Renal cortical epithelial cell (primary cell): ENCODE measurements around the gene BMPR1A. TPM values are rescaled to one million over a fixed set of nuclear protein-coding genes. Genes with fewer than 3 reads are reported as not detected.

ENCODE experiments used
- DNase-seq: peaks from one replicate; pipeline ENCODE4 v3.0.0-alpha.2; 2011; ENCODE audit warnings: low read depth
- total RNA-seq: library from RNA; depleted of rRNA; stranded (reverse); fragments of >200 nt; gene quantifications from 2 replicates; pipeline ENCODE4 v1.2.3, GENCODE V29; 2014

BMPR1A gene
- total RNA-seq, 1 donor from 2014 or later: 92.9 TPM

DNA sequence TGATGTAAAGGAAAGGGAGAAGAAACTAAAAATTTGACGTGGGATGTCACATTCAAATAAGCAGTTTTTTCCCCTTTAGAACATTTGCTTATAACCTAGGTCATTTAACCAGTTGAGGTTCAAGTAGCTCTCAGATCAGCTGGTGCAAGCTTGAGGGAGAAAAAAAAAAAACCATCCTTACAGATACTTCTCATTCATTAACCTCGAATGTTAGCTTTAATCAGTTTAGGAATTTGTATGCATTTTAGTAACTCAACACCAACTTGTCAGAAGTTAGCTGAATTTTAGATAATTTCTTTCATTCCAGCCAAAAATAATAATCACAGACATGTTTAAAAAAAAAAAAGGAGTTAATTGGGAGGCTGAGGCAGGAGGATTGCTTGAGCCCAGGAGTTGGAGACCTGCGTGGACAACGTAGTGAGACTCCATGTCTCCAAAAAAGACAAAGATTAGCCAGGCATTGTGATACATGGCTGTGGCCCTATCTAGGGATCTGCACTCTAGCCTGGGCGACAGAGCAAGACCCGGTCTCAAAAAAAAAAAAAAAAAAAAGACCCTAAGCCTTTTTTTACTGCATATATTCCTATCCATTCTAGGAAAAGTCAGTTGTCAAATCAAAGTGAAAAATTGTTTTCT lies 46.2 kb downstream of the BMPR1A start:
- no peak for DNase-seq

DNA sequence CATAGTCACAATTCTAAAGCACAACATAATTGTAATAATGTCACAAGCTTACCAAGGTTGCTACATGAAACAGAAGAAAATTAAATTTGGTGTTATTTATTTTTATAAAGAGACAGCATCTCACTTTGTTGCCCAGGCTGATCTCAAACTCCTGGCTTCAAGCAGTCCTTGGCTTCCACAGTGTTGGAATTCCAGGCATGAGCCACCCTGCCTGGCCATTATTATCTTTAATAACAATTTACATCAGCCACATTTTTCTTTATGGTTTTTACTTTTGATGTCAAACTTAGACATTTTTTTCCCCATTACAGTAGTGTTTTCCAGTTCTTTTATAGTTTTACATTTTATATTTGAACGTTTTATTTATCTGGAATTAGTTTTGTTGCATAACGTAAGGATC lies 46.7 kb downstream of the BMPR1A start:
- no peak for DNase-seq

DNA sequence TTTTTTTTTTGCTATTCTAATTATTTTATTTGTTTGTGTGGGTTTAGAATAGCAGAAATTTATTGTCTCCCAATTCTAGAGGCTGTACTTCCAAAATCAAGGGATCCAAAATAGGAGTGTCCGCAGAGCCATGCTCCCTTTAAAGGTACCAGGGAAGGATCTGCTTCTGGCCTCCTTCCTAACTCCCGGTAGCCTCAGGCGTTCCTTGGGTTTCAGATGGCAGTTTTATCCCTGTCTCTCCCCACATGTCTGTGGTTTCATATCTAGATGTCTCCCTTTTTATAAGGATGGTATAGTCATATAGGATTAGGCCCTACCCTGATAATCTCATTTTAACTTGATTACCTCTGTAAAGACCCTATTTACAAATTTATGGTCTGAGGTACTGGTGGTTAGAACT lies 48.4 kb downstream of the BMPR1A start:
- DNase-seq: no peak

DNA sequence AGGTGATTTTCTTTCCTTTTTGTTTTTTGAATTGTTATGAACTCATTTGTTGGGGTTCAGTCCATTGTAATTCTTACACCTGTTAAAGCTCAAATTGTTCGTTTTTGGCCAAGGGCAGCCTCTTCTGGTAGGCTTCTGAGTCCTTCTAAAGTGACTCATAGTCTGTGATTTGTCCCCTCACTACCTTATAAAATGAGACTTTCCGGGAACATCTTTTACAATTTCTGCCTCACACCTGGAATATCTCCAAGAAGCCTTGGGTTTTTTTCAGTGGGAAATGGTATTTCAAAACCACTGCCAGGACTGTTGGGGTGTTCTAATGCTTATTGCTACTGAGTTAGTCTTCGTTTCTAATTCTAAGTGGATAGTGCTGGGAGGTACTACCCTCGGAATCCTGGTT lies 56.7 kb downstream of the BMPR1A start:
- DNase-seq: no peak

DNA sequence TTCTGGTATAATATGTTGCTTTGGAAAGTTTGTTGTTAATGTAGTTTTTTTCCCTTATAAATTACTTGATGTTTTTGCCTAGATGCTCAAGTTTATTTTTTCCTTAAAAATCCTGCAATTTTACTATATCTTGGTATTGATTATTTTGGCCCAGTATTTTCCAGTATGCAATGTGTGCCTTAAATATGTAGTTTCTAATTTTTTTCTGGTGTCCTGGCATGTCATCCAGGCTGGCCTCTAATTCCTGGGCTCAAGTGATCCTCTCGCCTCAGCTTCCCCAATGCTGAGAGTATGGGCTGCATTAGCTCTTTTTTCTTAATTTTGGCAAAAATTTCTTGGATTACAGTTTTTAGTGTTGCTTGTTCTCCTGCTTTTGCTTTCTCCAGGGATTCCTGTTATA lies 57.6 kb downstream of the BMPR1A start:
- no peak for DNase-seq

DNA sequence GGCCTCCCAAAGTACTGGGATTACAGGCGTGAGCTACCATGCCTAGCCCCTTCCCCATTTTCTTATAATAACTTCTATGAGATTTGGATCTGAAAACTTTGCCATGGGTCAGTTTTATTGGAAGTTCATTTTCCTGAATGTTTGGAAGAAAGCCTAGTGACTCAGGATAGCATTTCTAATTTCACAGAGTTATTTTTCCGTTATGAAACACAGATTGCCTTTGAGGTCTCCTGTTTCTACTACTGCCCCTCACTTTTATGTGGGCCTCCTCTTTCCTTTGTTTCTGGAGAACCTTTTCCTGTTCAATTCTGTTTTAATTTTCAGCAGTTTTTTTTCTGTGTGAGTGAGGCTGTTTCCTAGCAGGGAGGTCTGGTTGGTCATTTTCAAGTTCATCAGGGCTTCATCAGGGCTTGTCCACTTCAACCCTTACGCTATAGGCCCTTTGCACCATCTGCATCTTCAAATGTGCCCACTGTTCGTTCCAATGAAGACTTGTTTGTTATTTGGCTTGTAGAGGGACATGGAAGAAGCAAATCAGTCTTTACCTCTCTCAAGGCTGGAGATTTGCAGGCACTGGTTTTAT lies 58.7 kb downstream of the BMPR1A start:
- no peak for DNase-seq

DNA sequence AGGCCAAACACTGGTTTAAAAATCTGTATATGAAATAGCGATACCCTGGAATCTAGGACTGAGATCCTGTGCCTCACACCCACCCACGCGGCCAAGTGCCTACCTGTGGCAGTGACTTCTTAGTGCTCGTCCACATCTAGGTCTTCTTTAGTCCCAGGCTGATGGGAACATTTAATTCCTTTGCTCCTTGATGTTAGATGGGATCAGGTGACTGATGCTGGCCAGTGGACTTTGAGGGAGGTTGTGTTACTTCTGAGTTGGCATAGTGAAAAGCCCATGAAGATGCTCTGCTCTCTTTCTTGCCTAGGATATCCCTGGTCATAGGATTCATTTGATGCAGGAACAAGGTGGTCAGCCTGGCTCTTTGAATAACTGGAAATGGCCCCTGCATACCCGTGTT lies 59.2 kb downstream of the BMPR1A start:
- DNase-seq: no peak

DNA sequence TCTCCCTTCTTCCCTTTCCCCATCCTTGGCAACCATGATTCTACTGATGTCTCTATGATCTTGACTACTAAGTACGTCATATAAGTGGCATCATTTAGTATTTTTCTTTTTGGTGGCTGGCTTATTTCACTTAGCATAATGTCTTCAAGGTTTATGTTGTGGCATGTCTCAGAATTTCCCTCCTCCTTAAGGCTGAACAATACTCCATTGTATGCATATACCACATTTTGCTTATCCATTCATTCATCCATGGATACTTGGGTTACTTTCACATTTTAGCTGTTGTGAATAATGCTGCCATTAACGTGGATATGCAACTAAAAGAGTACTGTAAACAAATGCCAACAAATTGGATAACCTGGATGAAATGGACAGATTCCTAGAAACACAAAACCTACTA lies 60.8 kb downstream of the BMPR1A start:
- peak; percentile 3 for DNase-seq

DNA sequence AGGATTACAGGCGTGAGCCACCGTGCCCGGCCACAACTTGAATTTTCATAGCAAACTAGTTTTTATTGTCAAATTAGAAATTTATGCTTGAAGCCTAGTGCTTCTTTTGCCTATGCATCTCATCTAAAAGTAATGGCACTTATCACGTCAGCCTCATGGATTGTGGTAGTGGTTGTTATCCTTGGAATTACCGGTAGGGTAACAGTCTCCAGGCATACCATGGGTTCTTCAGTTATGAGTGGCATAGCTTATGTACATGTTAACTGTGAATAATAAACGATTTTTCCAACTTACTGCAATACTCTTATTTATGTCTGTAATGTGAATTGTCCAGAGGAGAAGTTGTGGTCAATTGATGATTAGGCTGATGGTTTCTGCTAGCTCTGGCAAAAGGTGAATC lies 63.1 kb downstream of the BMPR1A start:
- DNase-seq: no peak

DNA sequence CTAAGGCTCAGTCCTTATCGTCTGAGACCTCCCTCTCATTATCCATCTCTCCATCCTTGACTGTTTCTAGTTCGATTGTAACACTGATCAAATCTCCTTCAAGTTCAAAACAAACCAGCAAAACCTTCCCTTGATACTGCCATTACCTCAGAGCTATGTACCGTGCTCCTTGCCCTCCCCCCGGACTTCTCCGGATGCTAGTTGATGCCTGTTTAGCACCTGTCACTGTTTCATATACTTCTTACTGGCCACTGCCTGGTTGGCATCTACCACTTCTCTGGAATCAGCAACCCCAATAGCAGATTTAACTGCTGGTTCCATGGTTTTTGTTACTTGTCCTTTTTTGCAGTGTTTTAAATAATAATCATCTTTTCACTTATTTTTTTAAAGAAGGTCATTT lies 64.1 kb downstream of the BMPR1A start:
- no peak for DNase-seq

DNA sequence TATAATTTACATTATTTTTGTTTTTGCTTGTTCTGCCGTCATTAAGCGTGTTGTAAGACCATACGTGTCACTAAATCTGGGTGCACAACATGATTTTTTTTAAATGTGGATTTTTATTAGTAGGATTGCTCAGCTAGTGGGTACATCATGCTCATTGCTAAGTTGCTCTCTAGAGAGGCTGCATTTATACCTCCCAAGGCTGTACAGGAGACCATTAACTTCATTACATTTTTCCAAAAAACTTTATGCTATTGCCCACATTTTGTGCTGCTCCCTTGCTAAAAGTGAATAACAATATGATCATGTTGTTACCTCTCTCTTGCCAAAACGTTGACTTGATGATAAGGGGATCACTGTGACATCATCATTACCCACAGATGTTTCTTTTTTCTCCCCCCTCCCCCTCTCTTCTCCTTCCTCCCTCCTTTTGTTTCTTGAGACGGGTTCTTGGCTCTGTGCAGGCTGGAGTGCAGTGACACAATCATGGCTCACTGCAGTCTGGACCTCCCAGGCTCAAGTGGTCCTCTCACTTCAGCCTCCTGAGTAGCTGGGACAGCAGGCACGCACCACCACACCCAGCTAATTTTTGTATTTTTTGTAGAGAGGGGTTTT lies 65.1 kb downstream of the BMPR1A start:
- no peak for DNase-seq

DNA sequence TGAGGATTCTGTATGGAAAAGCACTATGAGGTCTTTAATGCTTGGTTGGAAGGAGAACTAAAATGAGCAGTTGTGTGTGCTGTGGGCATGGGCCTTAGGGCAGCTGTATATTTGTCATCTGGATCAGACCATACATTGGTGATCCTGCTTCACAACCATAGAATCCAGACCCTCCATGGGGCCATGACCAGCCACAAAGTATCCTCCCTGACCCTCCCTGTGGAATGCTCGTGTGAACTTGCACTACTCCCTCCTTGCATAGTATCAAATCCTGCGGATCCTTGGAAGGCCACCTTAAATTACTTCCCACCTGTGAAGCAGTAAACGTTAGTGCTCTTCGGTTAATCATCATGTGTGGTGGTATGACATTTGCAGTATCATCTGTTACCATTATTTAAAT lies 67.1 kb downstream of the BMPR1A start:
- DNase-seq: no peak

DNA sequence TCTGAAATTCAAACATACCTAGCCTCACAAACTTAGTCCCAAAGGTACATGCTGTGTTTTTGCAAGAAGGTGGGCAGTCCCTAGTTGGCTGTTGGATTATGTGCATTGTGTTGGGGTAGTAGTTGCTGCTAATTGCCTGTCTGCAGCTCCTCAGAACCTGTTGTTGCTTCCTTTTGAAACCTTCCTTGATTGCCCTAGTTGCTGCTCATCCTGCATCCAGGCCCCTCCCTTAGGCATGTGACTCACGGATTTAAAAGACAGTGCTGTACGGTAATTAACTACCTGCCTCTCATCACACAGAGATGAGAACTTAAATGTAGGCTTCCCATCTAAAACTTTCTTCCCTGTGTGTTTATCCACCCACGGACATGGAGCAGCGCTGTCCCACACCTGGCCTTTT lies 67.7 kb downstream of the BMPR1A start:
- peak; percentile 7 for DNase-seq

DNA sequence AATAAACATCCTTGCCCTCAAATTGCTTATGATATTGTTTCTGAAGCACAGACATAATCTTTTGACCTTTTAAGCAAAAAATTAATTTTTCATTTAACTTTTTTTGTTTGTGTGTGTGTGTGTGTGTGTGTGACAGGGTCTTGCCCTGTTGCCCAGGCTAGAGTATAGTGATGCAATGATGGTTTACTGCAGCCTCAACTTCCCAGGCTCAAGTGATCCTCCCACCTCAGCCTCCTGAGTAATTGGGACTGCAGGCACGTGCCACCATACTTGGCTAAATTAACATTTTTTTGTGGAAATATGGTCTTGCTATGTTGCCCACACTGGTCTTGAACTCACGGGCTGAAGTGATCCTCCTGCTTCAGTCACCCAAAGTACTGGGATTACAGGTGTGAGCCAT lies 68.9 kb downstream of the BMPR1A start:
- DNase-seq: no peak

DNA sequence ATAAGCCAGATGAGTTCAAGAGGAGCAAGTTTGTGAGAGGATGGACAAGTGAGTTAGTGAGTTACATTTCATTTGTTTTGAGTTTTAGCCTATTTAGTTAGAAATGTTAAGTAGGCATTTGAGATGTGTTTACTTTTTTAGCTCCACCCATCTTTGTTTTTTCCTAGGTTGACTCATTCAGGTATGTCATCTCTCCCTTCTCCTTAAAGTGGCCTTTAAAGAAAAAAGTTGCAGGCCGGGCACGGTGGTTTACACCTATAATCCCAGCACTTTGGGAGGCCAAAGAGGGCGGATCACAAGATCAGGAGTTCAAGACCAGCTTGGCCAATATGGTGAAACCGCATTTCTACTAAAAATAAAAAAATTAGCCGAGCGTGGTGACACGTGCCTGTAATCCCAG lies 71.2 kb downstream of the BMPR1A start:
- DNase-seq: peak; percentile 49

DNA sequence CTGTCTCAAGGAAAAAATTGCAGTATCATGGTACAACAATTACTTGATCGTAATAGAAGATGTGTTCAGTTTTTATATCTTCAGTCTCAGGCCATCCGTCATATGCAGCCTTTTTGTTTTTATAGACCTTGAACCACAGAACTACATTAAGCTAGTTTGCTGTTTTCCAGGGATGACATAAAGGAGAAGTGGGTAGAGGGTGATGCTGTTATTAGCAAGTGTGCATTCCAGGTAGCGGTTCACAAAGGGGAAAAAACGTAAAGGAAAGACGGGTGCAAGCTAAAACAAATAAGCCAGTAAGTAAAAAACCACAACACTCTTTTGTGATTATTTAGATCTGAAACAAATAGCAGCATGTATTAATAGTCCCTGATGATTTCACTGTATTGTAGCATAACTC lies 71.7 kb downstream of the BMPR1A start:
- no peak for DNase-seq

DNA sequence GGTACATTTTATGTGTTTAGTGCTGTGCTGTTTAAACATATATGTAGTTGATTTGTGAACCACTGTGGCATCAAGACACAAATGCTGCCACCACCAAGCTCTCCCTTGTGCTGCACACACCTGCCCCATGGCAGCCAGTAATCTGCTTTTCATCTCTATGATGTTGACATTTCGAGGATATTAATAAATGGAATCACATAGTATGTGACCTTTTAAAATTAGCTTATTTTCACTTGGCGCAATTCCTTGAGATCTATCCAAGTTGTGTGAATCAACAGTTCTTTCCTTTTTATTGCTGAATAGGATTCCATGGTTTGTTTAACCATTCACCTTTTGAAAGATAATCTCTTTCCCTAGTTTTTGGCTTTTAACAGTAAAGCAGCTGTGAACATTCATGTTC lies 73.1 kb downstream of the BMPR1A start:
- no peak for DNase-seq

DNA sequence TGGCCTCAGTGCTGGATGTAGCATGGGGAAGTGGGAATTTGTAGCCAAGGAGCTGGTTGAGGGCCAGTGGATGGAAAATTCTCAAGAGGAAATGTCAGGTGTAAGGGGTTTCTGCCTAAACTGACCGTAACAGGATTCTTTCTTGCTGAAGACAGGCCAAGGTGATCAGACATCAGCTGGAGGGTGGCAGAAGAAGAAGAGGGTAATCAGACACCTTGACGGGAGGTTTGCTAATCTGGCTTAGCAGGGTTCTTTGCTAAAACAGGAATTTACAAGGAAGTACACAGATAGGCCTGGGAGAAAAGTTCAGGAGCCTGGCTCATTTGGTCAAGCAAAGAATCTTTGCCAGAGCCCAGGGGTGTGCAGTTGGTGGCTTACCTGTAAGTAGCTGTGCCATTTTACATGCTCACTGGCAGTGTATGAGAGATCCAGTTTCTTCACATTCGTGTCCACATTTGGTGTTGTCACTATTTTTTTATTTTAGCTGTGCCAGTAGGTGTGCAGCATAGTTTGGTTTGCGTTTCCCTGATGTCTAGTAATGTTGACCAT lies 73.7 kb downstream of the BMPR1A start:
- DNase-seq: no peak

DNA sequence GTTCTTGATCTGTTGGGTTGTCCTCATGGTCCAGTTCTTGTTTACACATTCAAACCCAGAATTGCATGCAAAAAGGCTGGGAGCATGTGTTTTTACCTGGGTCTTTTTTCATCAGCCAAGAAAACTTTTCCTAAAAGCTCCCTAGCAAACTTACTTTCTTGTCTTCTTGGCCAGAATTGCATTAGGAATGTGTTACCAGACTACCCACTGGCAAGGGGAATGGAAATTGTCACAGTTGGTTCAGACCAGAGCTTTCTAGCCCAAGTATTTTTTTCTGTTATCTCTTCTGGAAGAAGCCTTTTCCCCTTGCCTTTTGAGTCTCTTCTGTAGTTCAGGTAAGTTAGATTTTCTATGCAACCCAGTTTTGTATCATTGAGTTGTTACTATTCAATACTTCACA lies 77.5 kb downstream of the BMPR1A start:
- DNase-seq: no peak

DNA sequence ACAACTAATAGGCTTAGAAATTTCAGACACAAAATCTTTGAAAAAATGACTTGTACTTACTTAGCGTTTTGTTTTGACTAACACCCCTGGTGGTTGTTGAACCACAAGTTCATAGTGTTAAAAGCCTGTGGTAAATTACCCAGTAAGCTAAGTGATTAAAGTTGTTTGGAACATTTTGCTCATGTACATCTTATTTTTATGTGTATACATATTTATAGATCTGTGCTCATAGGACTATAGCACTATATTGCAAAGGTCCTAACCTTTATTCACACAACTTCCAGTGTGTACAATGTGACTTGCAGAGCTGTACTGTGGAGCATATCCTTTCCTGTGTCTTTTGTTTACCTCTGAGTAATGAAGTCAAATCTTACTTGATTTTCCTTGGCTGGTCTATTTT lies 79.6 kb downstream of the BMPR1A start:
- peak; percentile 11 for DNase-seq

DNA sequence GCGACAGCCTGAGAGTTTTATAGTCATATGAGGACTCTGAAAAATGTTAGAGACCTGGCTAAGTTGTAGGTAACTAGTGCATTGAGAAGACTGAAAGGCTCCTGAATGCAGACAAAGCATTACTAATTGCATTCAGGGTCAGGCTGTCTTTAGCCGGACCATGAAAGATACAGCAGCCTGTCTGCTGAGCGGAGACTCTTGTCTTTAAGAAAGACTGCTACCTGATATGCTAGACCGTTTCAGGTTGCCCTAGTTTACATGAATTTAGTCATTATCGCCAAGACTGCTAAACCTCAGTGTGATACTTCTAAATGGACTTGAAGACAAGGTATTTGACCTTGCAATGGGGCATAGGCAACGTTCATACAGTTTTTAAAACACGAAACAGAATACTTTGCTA lies 81.2 kb downstream of the BMPR1A start:
- no peak for DNase-seq

DNA sequence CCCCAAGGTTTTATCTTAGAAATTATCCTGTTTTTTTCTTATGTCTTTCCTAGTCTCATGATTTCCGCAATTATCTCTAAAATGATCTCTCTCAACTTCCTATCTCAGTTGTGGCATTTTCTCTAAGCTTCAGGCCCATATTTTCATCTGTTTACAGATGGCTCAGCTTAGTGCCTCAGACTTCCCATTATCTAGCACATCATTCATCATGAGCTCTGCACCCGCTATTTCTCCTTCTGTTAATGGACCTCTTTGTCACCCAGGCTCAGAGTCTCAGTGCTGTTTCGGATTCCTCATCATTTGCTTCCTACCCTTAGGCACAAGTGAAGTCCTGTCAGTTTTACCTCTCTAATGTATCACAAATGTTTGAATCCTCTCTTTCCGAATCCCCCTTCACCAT lies 84.1 kb downstream of the BMPR1A start:
- no peak for DNase-seq

DNA sequence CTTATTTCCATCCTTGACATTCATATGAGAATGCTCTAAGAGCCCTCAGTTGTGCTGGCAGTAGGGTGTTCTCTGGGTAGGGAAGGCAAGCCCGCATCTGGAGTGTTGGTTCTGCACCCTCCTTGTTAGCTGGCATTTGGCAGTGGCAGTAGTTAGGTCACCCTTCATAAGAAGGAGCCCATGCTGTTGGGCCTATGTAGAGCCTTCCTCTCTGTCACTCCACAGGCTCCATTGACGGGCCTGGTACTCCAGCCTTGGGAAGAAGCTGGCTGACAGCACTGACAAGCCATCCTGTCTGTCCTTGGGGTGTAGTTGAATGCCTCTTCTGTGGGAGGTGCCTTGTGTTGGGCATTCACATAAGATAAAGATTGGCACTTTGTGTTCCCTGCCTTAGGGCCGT lies 89.7 kb downstream of the BMPR1A start:
- no peak for DNase-seq

DNA sequence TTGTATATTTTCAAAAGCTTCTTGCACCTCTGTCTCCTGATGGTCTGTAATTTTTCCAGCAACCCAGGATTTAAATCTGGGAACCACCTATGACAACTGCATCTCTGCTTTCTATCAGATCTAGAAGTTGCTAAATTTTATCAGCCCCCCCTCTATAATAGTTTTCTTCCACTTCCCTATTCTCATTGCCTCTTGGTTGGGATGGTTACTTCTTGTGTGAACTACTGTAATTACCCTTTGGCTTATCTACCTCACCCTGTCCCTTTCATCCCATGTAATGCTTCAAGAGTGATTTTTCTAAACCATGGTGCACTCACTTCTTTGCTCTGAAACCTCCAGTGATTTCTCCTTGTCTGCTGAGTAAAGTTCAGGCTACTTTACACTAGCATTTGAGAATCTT lies 92.3 kb downstream of the BMPR1A start:
- no peak for DNase-seq
